Measurements from ENCODE around the gene CEACAM5.

CEACAM5 gene

GRCh38 chr19:41734585-41734984 is 26.2 kb downstream of the CEACAM5 start:
- POLR2A ChIA-PET: no interaction called here
- CTCF ChIA-PET: interaction anchor here (1.1 to 5.3 kb wide), 4 partner anchors 11 to 44 kb away, joined by 4 to 49 read pairs (median 8); partner anchors contain the start of gene CEACAM6
- TF ChIP-seq PBX3 (CRISPR knock-in tag; IDR thresholded peaks at IDR 0.05) (no peak), ZBTB11 (tag by site-specific recombination; conservative IDR thresholded peaks at IDR 0.05; ENCODE audit: low read depth) (no peak), ZNF2 (tag by site-specific recombination; IDR thresholded peaks at IDR 0.05) (no peak), ZNF558 (tag by site-specific recombination; IDR thresholded peaks at IDR 0.05) (no peak), ZNF791 (tag by site-specific recombination; IDR thresholded peaks at IDR 0.05) (no peak), BCL6B (tag by site-specific recombination; IDR thresholded peaks at IDR 0.05) (no peak), ZNF433 (tag by site-specific recombination; IDR thresholded peaks at IDR 0.05; ENCODE audit: low read depth) (no peak), GLI4 (tag by site-specific recombination; IDR thresholded peaks at IDR 0.05) (no peak)

DNA sequence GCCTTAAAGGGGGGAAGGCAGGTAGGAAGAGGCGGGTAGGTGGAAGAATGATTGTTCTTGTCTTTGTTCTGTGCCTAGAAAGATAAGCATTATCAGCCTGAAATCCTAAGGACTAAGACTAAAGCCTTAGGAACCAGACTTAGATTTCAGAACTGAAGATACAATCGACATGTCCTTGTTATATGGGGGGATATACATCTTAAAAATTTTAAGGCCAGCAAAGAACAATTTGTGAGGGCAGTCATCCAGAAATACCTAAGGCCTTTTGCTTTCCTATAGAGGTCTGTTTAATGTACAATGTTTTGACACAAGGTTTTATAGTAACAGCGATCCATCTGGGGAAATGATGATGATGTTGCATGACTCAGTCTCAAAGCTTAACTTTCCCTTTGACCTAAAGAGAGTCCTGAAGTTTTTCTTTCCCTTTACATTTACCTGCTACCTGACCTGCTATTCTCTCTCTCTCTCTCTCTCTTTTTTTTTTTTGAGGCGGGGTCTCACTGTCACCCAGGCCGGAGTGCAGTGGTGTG is 26.7 kb downstream of the CEACAM5 start:
- no peak overlapping the region for H3K27ac ChIP-seq (ENCODE audit: extremely low read depth, low read depth, low read length)
- ChIA-PET POLR2A (no interaction called here), CTCF (interaction anchor here (0.6 to 5.3 kb wide), 10 partner anchors 11 to 174 kb away, joined by 3 to 49 read pairs (median 6); partner anchors contain the start of gene CEACAM6)
- no peaks in the 10 kb centered on the region for H3K9me3 ChIP-seq (ENCODE audit: control insufficient read depth, insufficient read depth, low read depth, low read length)
- no peaks in the 10 kb centered on the region for H3K4me1 ChIP-seq (ENCODE audit: control insufficient read depth, insufficient read depth, low read length)
- no peak overlapping the region for H3K4me3 ChIP-seq (ENCODE audit: low read depth, low read length)
- no peaks in the 10 kb centered on the region for H3K36me3 ChIP-seq (ENCODE audit: control insufficient read depth in 2 of 2, insufficient read depth in 1 of 2, low read length in 2 of 2)
- no peak for TF ChIP-seq ZNF777 (tag by site-specific recombination; IDR thresholded peaks at IDR 0.05; ENCODE audit: borderline replicate concordance)
- TF ChIP-seq ZSCAN30 (tag by site-specific recombination; IDR thresholded peaks at IDR 0.05): no peak
- TF ChIP-seq BCL11B (tag by site-specific recombination; IDR thresholded peaks at IDR 0.05; ENCODE audit: low read depth): no peak
- no peak for TF ChIP-seq ZNF473 (tag by site-specific recombination; IDR thresholded peaks at IDR 0.05)
- TF ChIP-seq, protein P1, sequence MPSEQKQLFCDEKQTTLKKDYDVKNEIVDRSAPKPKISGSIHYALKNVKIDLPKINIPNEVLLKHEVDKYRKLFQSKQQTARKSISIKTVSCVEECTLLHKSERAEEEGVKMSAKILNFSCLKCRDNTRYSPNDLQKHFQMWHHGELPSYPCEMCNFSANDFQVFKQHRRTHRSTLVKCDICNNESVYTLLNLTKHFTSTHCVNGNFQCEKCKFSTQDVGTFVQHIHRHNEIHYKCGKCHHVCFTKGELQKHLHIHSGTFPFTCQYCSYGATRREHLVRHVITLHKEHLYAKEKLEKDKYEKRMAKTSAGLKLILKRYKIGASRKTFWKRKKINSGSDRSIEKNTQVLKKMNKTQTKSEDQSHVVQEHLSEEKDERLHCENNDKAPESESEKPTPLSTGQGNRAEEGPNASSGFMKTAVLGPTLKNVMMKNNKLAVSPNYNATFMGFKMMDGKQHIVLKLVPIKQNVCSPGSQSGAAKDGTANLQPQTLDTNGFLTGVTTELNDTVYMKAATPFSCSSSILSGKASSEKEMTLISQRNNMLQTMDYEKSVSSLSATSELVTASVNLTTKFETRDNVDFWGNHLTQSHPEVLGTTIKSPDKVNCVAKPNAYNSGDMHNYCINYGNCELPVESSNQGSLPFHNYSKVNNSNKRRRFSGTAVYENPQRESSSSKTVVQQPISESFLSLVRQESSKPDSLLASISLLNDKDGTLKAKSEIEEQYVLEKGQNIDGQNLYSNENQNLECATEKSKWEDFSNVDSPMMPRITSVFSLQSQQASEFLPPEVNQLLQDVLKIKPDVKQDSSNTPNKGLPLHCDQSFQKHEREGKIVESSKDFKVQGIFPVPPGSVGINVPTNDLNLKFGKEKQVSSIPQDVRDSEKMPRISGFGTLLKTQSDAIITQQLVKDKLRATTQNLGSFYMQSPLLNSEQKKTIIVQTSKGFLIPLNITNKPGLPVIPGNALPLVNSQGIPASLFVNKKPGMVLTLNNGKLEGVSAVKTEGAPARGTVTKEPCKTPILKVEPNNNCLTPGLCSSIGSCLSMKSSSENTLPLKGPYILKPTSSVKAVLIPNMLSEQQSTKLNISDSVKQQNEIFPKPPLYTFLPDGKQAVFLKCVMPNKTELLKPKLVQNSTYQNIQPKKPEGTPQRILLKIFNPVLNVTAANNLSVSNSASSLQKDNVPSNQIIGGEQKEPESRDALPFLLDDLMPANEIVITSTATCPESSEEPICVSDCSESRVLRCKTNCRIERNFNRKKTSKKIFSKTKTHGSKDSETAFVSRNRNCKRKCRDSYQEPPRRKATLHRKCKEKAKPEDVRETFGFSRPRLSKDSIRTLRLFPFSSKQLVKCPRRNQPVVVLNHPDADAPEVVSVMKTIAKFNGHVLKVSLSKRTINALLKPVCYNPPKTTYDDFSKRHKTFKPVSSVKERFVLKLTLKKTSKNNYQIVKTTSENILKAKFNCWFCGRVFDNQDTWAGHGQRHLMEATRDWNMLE (tag by site-specific recombination; conservative IDR thresholded peaks at IDR 0.05; ENCODE audit: low read depth): no peak
- no peak for TF ChIP-seq ZNF404 (tag by site-specific recombination; IDR thresholded peaks at IDR 0.05)
- TF ChIP-seq ZFP41 (tag by site-specific recombination; IDR thresholded peaks at IDR 0.05; ENCODE audit: borderline replicate concordance): no peak
- TF ChIP-seq ZNF623 (tag by site-specific recombination; IDR thresholded peaks at IDR 0.05): no peak
- no peak for TF ChIP-seq PRDM2 (tag by site-specific recombination; IDR thresholded peaks at IDR 0.05; ENCODE audit: borderline replicate concordance)
- TF ChIP-seq ZFP37 (tag by site-specific recombination; IDR thresholded peaks at IDR 0.05): no peak

More at GRCh38 chr19:41734585-41734984, 26.2 kb downstream of the CEACAM5 start:
- H3K4me3 ChIP-seq (ENCODE audit: low read depth, low read length): no peak overlapping the region
- no peaks in the 10 kb centered on the region for H3K36me3 ChIP-seq (ENCODE audit: control insufficient read depth in 2 of 2, insufficient read depth in 1 of 2, low read length in 2 of 2)
- H3K27ac ChIP-seq (ENCODE audit: extremely low read depth, low read depth, low read length): no peak overlapping the region
- no peaks in the 10 kb centered on the region for H3K9me3 ChIP-seq (ENCODE audit: control insufficient read depth, insufficient read depth, low read depth, low read length)
- H3K4me1 ChIP-seq (ENCODE audit: control insufficient read depth, insufficient read depth, low read length): no peaks in the 10 kb centered on the region

All from HEK293 (cell line).